GM19324 (cell line): ENCODE data around the gene GARIN5A.
"Not testable (repeated sequence)": the region's sequence is repeated elsewhere in the genome, so short reads cannot be mapped to it uniquely, and the experiment has no call there.

Experiments
- ATAC-seq: cut with Tn5 transposase; IDR thresholded peaks from one replicate; pipeline ENCODE4 v1.9.1; 2021; ENCODE audit warnings: mild to moderate bottlenecking, moderate library complexity; ENCODE audit not compliant: unreplicated experiment, low FRiP score

The GARIN5A gene

GRCh38 chr19:50465986-50466705, 10.5 kb downstream of the GARIN5A start:
- ATAC-seq = no peak

- ATAC-seq = no peak
Observed at GRCh38 chr19:50465000-50465399, 11.6 kb downstream of the GARIN5A start.

GRCh38 chr19:50464348-50464747, 12.3 kb downstream of the GARIN5A start:
- no peak for ATAC-seq

DNA sequence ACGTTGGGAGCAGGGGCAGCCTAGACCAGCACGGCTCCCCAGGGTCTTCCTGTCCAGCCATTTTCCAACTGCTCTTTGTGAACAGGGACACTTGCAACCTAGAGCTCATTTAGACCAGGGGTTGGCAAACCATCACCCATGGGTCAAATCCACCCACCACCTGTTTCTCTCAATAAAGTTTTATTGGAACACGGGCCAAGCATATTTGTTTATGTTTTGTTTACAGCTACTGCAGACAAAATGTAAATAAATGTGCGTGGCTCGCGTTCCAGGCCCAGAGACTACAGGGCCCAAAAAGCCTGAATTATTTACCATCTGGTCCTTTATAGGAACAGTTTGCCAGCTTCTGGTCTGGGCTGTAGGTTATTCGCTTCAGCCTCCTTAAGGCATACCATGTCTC, 13.7 kb downstream of the GARIN5A start:
- no peak for ATAC-seq

- no peak for ATAC-seq
Observed at GRCh38 chr19:50461066-50461875, 15.4 kb downstream of the GARIN5A start.

DNA sequence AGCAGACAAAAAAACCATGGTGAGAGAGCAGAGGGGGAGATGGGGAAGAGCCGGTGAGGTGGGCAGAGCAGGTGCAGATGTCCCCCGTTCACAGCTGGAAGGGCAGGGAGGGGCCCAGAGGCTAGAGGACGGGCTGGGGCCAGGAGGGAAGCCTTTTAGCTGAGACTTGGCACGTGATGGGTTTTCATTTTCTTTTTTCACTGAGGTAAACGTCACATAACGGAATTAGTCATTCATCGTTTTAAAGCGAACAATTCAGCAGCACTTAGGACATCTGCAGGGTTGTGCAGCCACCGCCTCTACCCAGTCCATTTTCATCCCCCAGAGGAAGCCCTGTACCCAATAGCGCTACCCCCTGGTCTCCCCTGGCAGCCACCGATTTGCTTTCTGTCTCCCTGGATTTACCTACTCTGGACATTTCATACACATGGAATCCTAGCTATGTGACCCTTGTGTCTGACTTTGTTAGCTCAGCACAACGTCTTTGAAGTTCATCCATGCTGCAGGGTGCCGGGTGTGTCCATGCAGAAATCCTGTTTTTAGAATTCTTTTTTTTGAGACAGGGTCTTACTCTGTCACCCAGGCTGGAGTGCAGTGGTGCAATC, 16.4 kb downstream of the GARIN5A start:
- ATAC-seq = peak; percentile 47

- ATAC-seq = no peak
Observed at GRCh38 chr19:50459638-50460037, 17.0 kb downstream of the GARIN5A start.

GRCh38 chr19:50459067-50459456, 17.6 kb downstream of the GARIN5A start:
- no peak for ATAC-seq

DNA sequence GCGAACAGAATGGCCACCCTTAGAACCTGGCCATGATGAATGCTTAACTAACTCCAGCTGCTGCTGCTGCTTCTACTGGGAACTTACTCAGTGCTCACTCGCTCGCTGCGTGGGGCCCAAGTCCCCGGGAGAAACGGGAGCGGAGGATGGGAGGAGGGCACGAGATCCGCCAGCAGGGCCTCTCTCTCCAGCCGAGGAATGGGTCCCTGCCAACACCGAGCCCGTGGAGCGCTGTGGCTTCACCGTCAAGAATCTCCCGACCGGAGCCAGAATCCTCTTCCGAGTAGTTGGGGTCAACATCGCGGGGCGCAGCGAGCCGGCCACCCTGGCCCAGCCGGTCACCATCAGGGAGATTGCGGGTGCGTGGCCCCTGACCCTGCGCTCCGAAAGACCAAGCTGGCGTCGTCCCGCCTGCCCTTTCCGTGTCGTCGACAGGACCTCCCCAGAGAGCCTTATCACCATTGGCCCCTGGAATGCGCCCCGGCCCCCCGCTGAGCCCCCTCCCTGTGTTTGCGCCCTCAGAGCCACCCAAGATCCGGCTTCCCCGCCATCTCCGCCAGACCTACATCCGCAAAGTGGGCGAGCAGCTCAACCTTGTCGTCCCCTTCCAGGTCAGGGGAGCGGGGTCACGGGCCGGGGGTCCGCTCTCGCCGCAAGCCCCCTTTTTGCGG, 18.1 kb downstream of the GARIN5A start:
- no peak for ATAC-seq

DNA sequence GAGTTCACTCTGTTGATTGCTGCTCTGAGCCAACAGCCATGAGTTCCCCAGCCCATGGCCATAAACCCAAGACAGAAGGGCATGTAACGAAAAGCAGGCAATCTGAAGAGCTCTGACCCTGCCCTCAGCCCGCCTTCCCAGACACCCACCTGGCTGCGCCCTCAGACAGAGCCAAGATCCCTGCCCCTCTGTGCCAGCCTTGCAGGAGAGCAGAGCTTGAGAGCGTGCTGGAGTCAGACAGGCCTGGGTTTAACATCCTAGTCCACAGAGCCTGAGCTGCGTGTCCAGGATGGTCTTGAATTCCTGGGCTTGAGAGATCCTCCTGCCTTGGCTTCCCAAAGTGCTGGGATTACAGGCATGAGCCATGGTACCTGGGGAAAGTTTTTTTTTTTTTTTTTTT, 19.3 kb downstream of the GARIN5A start:
- ATAC-seq = no peak

- no peak for ATAC-seq
Observed at GRCh38 chr19:50455992-50456391, 20.7 kb downstream of the GARIN5A start.

DNA sequence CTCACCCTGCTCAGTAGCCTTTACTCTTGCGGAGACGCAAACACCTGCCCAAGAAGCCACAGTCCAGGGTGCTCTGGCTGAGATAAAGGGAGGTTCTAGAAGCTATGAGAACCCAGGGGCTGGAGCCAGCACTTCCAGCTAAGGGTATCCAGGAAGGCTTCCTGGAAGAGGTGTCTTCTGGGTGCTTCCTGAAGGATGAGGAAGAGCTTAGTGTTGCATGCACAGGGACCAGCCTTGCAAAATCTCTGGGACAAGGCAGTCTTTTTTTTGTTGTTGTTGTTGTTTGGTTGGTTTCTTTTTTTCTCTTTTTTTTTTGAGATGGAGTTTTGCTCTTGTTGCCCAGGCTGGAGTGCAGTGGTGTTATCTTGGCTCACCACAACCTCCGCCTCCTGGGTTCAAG, 23.4 kb downstream of the GARIN5A start:
- ATAC-seq = no peak

GRCh38 chr19:50451223-50451534, 25.5 kb downstream of the GARIN5A start:
- ATAC-seq = no peak

GRCh38 chr19:50450369-50451222, 26.1 kb downstream of the GARIN5A start:
- no peak for ATAC-seq

DNA sequence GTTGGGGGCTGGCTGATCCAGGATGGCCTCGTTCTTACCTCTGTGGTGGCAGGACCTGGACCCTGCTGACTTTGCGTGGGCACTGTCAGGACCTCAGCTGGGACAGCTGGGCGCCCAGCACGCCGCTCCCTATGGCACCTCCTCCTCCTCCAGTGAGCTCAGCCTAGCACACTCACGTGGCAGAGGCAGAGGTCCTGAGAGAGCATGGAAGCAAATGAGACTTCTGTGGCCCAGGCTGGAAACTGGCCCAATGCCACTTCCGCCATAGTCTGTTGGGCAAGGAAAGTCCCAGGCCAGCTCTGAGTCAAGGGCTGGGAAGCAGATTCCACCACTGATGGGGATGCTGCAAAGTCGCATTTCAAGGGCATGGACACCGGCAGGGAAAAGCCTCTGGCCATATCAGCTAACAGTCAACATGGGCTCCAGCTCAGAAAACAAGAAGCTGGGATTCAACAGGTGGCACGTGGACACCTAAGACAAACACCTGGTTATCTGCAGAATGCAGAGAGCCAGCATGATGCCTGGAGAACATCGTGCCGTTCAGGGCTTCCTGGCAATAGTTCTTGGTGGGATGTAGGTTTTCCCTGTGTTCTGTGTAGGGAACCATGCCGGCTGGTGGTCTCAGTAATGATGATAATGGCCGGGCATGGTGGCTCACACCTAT, 27.3 kb downstream of the GARIN5A start:
- no peak for ATAC-seq

DNA sequence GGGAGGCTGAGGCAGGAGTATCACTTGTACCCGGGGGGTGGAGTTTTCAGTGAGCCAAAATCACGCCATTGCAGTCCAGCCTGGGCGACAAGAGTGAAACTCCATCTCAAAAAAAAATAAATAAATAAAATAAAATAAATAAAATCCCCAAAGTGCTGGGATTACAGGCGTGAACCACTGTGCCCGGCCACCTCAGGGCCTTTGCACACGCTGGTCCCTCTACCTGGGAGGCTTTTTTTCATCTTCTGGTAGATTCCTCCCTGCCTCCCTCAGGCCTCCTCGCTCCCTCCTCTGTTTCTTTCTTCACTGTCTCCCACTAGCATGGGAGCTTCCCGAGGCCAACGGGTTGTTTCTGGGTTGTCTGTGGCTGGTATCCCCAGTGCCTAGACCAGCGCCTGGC, 28.9 kb downstream of the GARIN5A start:
- ATAC-seq = no peak

GRCh38 chr19:50447053-50447452, 29.6 kb downstream of the GARIN5A start:
- no peak for ATAC-seq

DNA sequence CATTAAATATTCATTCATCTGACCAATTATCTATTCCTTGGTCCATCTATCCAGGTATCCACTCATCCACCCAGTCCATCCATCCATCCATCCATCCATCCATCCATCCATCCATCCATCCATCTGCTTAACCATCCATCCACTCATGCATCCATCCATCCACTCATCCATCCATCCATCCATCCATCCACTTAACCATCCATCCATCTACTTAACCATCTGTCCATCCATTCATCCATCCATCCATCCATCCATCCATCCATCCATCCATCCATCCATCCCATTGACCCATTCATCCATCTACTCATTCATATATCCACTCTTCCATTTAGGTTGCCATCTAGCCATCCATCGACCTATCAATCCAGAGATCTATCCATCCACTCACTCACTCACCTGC, 32.6 kb downstream of the GARIN5A start:
- ATAC-seq = no peak

DNA sequence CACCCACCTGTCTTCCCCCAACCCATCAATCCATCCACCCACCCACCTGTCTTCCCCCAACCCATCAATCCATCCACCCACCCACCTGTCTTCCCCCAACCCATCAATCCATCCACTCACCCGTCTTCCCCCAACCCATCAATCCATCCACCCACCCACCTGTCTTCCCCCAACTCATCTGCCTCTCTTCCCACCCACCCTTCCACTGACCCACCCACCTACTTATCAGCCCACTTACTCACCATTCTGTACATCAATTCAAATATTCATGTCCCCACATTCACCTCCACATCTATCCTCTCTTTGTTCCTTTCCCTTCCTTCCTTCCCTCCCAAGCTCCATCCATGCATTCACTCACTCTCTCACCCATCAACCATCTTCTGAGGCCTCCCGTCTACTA, 37.5 kb downstream of the GARIN5A start:
- ATAC-seq = not testable (repeated sequence)
